Measurements from ENCODE around the gene PRPF8.

GRCh38 chr17:1623057-1623630 is 61.5 kb downstream of the PRPF8 start:
- no peak for TF ChIP-seq BACH1 (IDR thresholded peaks at IDR 0.05; ENCODE audit: low read length)
- no peak for TF ChIP-seq CTCF (IDR thresholded peaks at IDR 0.05; ENCODE audit: control extremely low read depth in 1 of 3, insufficient read depth in 1 of 3, low read depth in 1 of 3, low read length in 3 of 3)
- TF ChIP-seq POU5F1 (IDR thresholded peaks at IDR 0.05; ENCODE audit: low read depth, low read length): no peak
- no peak for TF ChIP-seq RAD21 (IDR thresholded peaks at IDR 0.05 in 1 of 2, conservative IDR thresholded peaks at IDR 0.05 in 1 of 2; ENCODE audit: low read depth in 2 of 2, low read length in 2 of 2)
